OCI-LY1 (cell line): ENCODE data around the gene B4GALT1.

Experiments
- H2AFZ ChIP-seq: fragments of 200-600 bp; sonication (generic), shearing (Covaris generic); 2 replicates; pipeline ENCODE4 v1.6.0; 2014; ENCODE audit warnings: antibody characterized with exemption, mild to moderate bottlenecking, low read length
- H3F3A ChIP-seq: fragments of 200-600 bp; sonication (generic), shearing (Covaris generic); 2 replicates; pipeline ENCODE4 v1.6.0; 2014; ENCODE audit warnings: mild to moderate bottlenecking, antibody characterized with exemption, low read length, moderate library complexity; ENCODE audit not compliant: insufficient read depth
- H3K27ac ChIP-seq: fragments of 200-600 bp; sonication (generic); 2 replicates; pipeline ENCODE4 v1.5.1; 2014; ENCODE audit warnings: low read length, mixed run types, mild to moderate bottlenecking, low read depth; ENCODE audit not compliant: poor library complexity, severe bottlenecking
- H3K27me3 ChIP-seq: fragments of 200-600 bp; sonication (generic); 2 replicates; pipeline ENCODE4 v1.6.0; 2014; ENCODE audit warnings: antibody characterized with exemption, mild to moderate bottlenecking, low read length, moderate library complexity; ENCODE audit not compliant: insufficient read depth
- H3K36me3 ChIP-seq: fragments of 200-600 bp; sonication (generic); 2 replicates; pipeline ENCODE4 v1.6.1; 2014; ENCODE audit warnings: mild to moderate bottlenecking, antibody characterized with exemption, low read length, moderate library complexity, mixed read lengths; ENCODE audit not compliant: insufficient read depth
- H3K4me1 ChIP-seq: fragments of 200-600 bp; sonication (generic); 2 replicates; pipeline ENCODE4 v1.5.1; 2014; ENCODE audit warnings: mild to moderate bottlenecking, low read length, moderate library complexity; ENCODE audit not compliant: insufficient read depth, severe bottlenecking
- H3K4me2 ChIP-seq: fragments of 200-600 bp; sonication (generic), shearing (Covaris generic); 2 replicates; pipeline ENCODE4 v1.6.1; 2014; ENCODE audit warnings: low read length
- H3K4me3 ChIP-seq: fragments of 200-600 bp; sonication (generic); 2 replicates; pipeline ENCODE4 v1.5.1; 2014; ENCODE audit warnings: low read length, low read depth, mild to moderate bottlenecking, mixed read lengths; ENCODE audit not compliant: poor library complexity, severe bottlenecking
- H3K79me2 ChIP-seq: fragments of 200-600 bp; shearing (Covaris generic); 2 replicates; pipeline ENCODE4 v1.6.1; 2016; ENCODE audit warnings: mixed run types, low read length, mixed read lengths; ENCODE audit not compliant: insufficient read depth
- H3K9ac ChIP-seq: fragments of 200-600 bp; sonication (generic), shearing (Covaris generic); 2 replicates; pipeline ENCODE4 v1.6.1; 2014; ENCODE audit warnings: mild to moderate bottlenecking, low read length, mixed read lengths
- H3K9me2 ChIP-seq: fragments of 200-600 bp; sonication (generic), shearing (Covaris generic); 2 replicates; pipeline ENCODE4 v1.6.1; 2014; ENCODE audit warnings: low read depth, mild to moderate bottlenecking, low read length, mixed read lengths
- H3K9me3 ChIP-seq: fragments of 200-600 bp; shearing (Covaris generic); 2 replicates; pipeline ENCODE4 v1.6.1; 2014; ENCODE audit warnings: low read length, mixed read lengths
- H4K20me1 ChIP-seq: fragments of 200-600 bp; sonication (generic), shearing (Covaris generic); 2 replicates; pipeline ENCODE4 v1.6.0; 2016; ENCODE audit warnings: mild to moderate bottlenecking, low read length; ENCODE audit not compliant: insufficient read depth
- EZH2 ChIP-seq: fragments of 200-600 bp; sonication (generic), shearing (Covaris generic); IDR thresholded peaks from 2 replicates; pipeline ENCODE4 v1.8.0; 2017; ENCODE audit warnings: borderline replicate concordance, mixed run types, mild to moderate bottlenecking, antibody characterized with exemption, low read length, moderate library complexity, mixed read lengths
- TF ChIP-seq, protein P1 (sequence below): fragments of 200-600 bp; sonication (generic), shearing (Covaris generic); IDR thresholded peaks from 2 replicates; pipeline ENCODE4 v1.5.1; 2017; ENCODE audit warnings: mild to moderate bottlenecking, antibody characterized with exemption, low read length, moderate library complexity, mixed read lengths

The B4GALT1 gene

DNA sequence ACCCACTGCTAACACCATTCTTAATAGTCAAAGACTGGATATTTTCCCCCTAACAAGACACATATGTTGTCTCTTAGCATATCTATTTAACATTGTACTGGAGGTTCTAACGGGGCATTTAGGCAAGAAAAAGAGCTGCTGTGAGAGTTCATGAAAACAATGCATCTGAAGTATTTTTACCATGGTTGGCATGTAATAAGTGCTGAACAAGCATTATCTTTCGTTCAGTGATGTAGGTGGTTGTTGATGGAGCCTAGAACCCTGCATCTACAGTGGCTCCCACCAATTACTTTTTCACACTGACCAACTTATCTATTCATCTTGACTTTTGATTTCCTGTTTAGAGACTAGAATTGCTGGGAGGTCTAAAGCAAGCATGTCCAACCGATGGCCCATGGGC lies 12.8 kb downstream of the B4GALT1 start:
- Histone ChIP-seq H3K9me3 (no peaks in the 10 kb centered on the region), H3K4me3 (no peak overlapping the region), H4K20me1 (no peaks in the 10 kb centered on the region), H3K4me1 (peaks cover 15% of the 10 kb centered on the region), H3K36me3 (no peaks in the 10 kb centered on the region), H3K79me2 (no peaks in the 10 kb centered on the region), H3K27ac (no peak overlapping the region), H3F3A (no peaks in the 10 kb centered on the region), H3K27me3 (no peaks in the 10 kb centered on the region), H3K9me2 (no peaks in the 10 kb centered on the region), H3K9ac (no peak overlapping the region), H3K4me2 (no peak overlapping the region), H2AFZ (no peak overlapping the region)
- TF ChIP-seq, protein P1, sequence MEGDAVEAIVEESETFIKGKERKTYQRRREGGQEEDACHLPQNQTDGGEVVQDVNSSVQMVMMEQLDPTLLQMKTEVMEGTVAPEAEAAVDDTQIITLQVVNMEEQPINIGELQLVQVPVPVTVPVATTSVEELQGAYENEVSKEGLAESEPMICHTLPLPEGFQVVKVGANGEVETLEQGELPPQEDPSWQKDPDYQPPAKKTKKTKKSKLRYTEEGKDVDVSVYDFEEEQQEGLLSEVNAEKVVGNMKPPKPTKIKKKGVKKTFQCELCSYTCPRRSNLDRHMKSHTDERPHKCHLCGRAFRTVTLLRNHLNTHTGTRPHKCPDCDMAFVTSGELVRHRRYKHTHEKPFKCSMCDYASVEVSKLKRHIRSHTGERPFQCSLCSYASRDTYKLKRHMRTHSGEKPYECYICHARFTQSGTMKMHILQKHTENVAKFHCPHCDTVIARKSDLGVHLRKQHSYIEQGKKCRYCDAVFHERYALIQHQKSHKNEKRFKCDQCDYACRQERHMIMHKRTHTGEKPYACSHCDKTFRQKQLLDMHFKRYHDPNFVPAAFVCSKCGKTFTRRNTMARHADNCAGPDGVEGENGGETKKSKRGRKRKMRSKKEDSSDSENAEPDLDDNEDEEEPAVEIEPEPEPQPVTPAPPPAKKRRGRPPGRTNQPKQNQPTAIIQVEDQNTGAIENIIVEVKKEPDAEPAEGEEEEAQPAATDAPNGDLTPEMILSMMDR: no peak
- no peak for TF ChIP-seq EZH2

DNA sequence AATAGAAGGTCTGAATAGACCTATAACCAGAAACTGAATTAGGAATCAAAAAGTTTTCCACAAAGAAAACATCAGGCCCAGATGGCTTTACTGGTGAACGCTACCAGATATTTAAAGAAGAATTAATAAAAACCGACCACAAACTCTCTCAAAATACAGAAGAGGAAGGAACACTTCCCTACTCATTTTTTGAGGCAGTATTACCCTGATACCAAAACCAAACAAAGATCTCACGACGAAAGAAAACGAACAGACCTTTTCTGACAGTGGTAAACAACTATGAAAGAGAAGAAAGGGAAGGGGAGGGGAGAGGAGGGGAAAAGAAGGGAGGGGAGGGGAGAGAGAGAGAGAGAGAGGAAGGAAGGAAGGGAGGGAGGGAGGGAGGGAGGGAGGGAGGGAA lies 13.5 kb downstream of the B4GALT1 start:
- no peaks in the 10 kb centered on the region for H3K9me2 ChIP-seq
- no peak overlapping the region for H3K9ac ChIP-seq
- no peaks in the 10 kb centered on the region for H3K27me3 ChIP-seq
- H3K36me3 ChIP-seq: no peaks in the 10 kb centered on the region
- no peaks in the 10 kb centered on the region for H3F3A ChIP-seq
- TF ChIP-seq EZH2: no peak
- TF ChIP-seq, protein P1: no peak
- H3K27ac ChIP-seq: no peak overlapping the region
- no peaks in the 10 kb centered on the region for H3K9me3 ChIP-seq
- no peak overlapping the region for H3K4me2 ChIP-seq
- H3K4me3 ChIP-seq: no peak overlapping the region
- H3K4me1 ChIP-seq: peaks cover 8% of the 10 kb centered on the region
- no peaks in the 10 kb centered on the region for H4K20me1 ChIP-seq
- H2AFZ ChIP-seq: no peak overlapping the region
- H3K79me2 ChIP-seq: no peaks in the 10 kb centered on the region

DNA sequence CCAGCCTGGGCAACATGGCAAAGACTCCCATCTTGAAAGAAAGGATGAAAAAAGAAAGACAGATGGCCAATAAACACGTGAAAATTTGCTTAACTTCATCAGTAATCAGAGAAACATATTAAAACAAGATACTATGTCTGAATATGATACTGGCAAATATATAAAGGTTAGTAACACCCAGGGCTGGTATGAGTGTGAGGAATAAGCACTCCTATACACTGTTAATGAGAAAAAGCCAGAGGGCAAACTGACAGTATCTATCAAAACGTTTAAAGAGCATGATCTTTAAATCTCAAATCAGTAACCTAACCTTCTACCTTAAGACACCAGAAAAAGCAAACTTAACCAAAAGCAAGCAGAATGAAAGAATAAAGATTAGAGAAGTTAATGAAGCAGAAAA lies 14.1 kb downstream of the B4GALT1 start:
- Histone ChIP-seq H3K79me2 (no peaks in the 10 kb centered on the region), H4K20me1 (no peaks in the 10 kb centered on the region), H3K9me3 (no peaks in the 10 kb centered on the region), H2AFZ (no peak overlapping the region), H3K4me2 (no peak overlapping the region), H3K36me3 (no peaks in the 10 kb centered on the region), H3F3A (no peaks in the 10 kb centered on the region), H3K9ac (no peak overlapping the region), H3K27me3 (no peaks in the 10 kb centered on the region), H3K4me3 (no peak overlapping the region), H3K27ac (no peak overlapping the region), H3K4me1 (peaks cover 1% of the 10 kb centered on the region), H3K9me2 (no peaks in the 10 kb centered on the region)
- TF ChIP-seq EZH2: no peak
- TF ChIP-seq, protein P1: no peak
